Iris pigment epithelial cell (primary cell): ENCODE data around the gene ERAP2.
A peak's percentile ranks its signal among the peaks of the same experiment; 100 is the strongest.
"Not testable (repeated sequence)": the region's sequence is repeated elsewhere in the genome, so short reads cannot be mapped to it uniquely, and the experiment has no call there.

Experiments used
- DNase-seq: peaks from one replicate; pipeline ENCODE4 v3.0.0-alpha.2; 2011; ENCODE audit warnings: low read depth

ERAP2 gene

GRCh38 chr5:96863949-96864584 is 12.2 kb upstream of the ERAP2 start:
- no peak for DNase-seq

- DNase-seq, result no peak
Measured at GRCh38 chr5:96864922-96865530, 11.3 kb upstream of the ERAP2 start.

GRCh38 chr5:96868603-96869371 is 7.5 kb upstream of the ERAP2 start:
- peak; percentile 83 for DNase-seq

- DNase-seq, result no peak
Measured at GRCh38 chr5:96869372-96869641, 7.0 kb upstream of the ERAP2 start.

GRCh38 chr5:96870094-96871026 is 5.9 kb upstream of the ERAP2 start:
- DNase-seq, result peak; percentile 26

GRCh38 chr5:96871027-96871399 is 5.3 kb upstream of the ERAP2 start:
- no peak for DNase-seq

GRCh38 chr5:96871686-96872085 is 4.6 kb upstream of the ERAP2 start:
- no peak for DNase-seq

GRCh38 chr5:96873449-96873848 is 2.9 kb upstream of the ERAP2 start:
- DNase-seq, result no peak

- no peak for DNase-seq
Measured at GRCh38 chr5:96874631-96875030, 1.7 kb upstream of the ERAP2 start.

GRCh38 chr5:96875791-96876291 is 459 bp upstream of the ERAP2 start:
- DNase-seq, result peak; percentile 25

GRCh38 chr5:96876977-96877469 is 723 bp downstream of the ERAP2 start:
- not testable (repeated sequence) for DNase-seq

GRCh38 chr5:96879665-96880064 is 3.4 kb downstream of the ERAP2 start:
- no peak for DNase-seq

- DNase-seq, result peak; percentile 73
Measured at GRCh38 chr5:96880444-96881164, 4.3 kb downstream of the ERAP2 start.

- peak; percentile 90 for DNase-seq
Measured at GRCh38 chr5:96881511-96882115, 5.3 kb downstream of the ERAP2 start.

GRCh38 chr5:96883871-96884270 is 7.6 kb downstream of the ERAP2 start:
- DNase-seq, result no peak

- no peak for DNase-seq
Measured at GRCh38 chr5:96884995-96885394, 8.7 kb downstream of the ERAP2 start.

GRCh38 chr5:96885518-96886338 is 9.4 kb downstream of the ERAP2 start:
- peak; percentile 36 for DNase-seq

- DNase-seq, result peak; percentile 93
Measured at GRCh38 chr5:96893342-96893741, 17.0 kb downstream of the ERAP2 start.

GRCh38 chr5:96896276-96896675 is 20.0 kb downstream of the ERAP2 start:
- no peak for DNase-seq

- no peak for DNase-seq
Measured at GRCh38 chr5:96896806-96897205, 20.5 kb downstream of the ERAP2 start.
